GM21515 (cell line): Measurements from ENCODE around the gene PRPSAP2.

Experiments used
- ATAC-seq: cut with Tn5 transposase; IDR thresholded peaks from one replicate; pipeline ENCODE4 v1.9.1; 2021; ENCODE audit not compliant: unreplicated experiment

The PRPSAP2 gene

GRCh38 chr17:18977646-18978045 is 119.7 kb downstream of the PRPSAP2 start:
- ATAC-seq = no peak

- no peak for ATAC-seq
Observed at GRCh38 chr17:18978050-18978449, 120.1 kb downstream of the PRPSAP2 start.

- no peak for ATAC-seq
Observed at GRCh38 chr17:18978655-18979054, 120.7 kb downstream of the PRPSAP2 start.
